AG04450 (cell line): ENCODE measurements around the gene KCNJ9. TPM values are rescaled to one million over a fixed set of nuclear protein-coding genes. Genes with fewer than 3 reads are reported as not detected.

ENCODE experiments used
- CTCF ChIA-PET: fragments of 300-600, 350-600 bp; formaldehyde crosslinking; extraction: SDS; loops from one replicate; lab custom pipeline; 2022; ENCODE audit warnings: antibody characterized with exemption, inconsistent platforms; lab: Charles Lee
- POLR2A ChIA-PET: fragments of 350-600 bp; formaldehyde crosslinking; extraction: SDS; loops from one replicate; lab custom pipeline; 2021; ENCODE audit warnings: antibody characterized with exemption, inconsistent platforms; lab: Yijun Ruan, JAX
- DNase-seq: peaks from one replicate; pipeline ENCODE4 v3.0.0-alpha.2; 2011; ENCODE audit warnings: low read depth, low spot score
- H3K27ac ChIP-seq: one replicate; pipeline ENCODE4 v1.5.1; 2012; ENCODE audit warnings: low read depth, low read length, control low read depth
- H3K27me3 ChIP-seq: one replicate; pipeline ENCODE4 v1.6.0; 2012; ENCODE audit warnings: low read length; ENCODE audit not compliant: control insufficient read depth, insufficient read depth
- H3K4me3 ChIP-seq: 2 replicates; pipeline ENCODE4 v1.5.1; 2011; ENCODE audit warnings: mild to moderate bottlenecking, low read depth, low read length, control low read depth
- H3K9me3 ChIP-seq: 2 replicates; pipeline ENCODE4 v1.5.1; 2012; ENCODE audit warnings: low read length; ENCODE audit not compliant: control insufficient read depth, insufficient read depth
- CTCF ChIP-seq: IDR thresholded peaks from 2 replicates; pipeline ENCODE4 v1.5.1; 2011; ENCODE audit warnings: low read depth, low read length, control low read depth, inconsistent platforms
- polyA minus RNA-seq: library from RNA; depleted of rRNA, polyadenylated mRNA; stranded (reverse); fragments of >200 nt; gene quantifications from 2 replicates; pipeline ENCODE4 v1.2.3, GENCODE V29; 2011; rRNA and poly(A)+ RNA removed
- polyA plus RNA-seq: library from polyadenylated mRNA; depleted of rRNA; stranded (reverse); fragments of >200 nt; gene quantifications from 2 replicates; pipeline ENCODE4 v1.2.3, GENCODE V29; 2011; rRNA removed

Gene KCNJ9
- polyA plus RNA-seq (not detected in 2 replicates), polyA minus RNA-seq (not detected in 2 replicates)

GRCh38 chr1:160081261-160081936 lies at the start of gene KCNJ9:
Gene KCNJ9 (plus strand): TSS chr1:160081538. CDS start chr1:160084031, 2,493 bp downstream.
- peaks cover 5% of the 10 kb centered on the region; the same call in 1 of the 2 replicates for H3K9me3 ChIP-seq
- H3K27ac ChIP-seq = no peak within 1 kb of the TSS
- no peak for TF ChIP-seq CTCF
- ChIA-PET CTCF (interaction anchor here (0.6 to 6.7 kb wide), 11 partner anchors 28 to 640 kb away, joined by 3 to 57 read pairs (median 4); no protein-coding TSS in a partner anchor), POLR2A (no interaction called here)
- H3K27me3 ChIP-seq = peaks cover 62% of the 10 kb centered on the region
- no peak for DNase-seq
- no peak within 1 kb of the TSS for H3K4me3 ChIP-seq

GRCh38 chr1:160032165-160032820 lies 49.0 kb upstream of the KCNJ9 start:
- ChIA-PET CTCF (interaction anchor here (0.7 to 5.8 kb wide), 3 partner anchors 14 to 53 kb away, joined by 3 to 61 read pairs (median 27); no protein-coding TSS in a partner anchor), POLR2A (no interaction called here)
- Histone ChIP-seq H3K27me3 (peaks cover 5% of the 10 kb centered on the region), H3K27ac (no peak overlapping the region), H3K9me3 (no peaks in the 10 kb centered on the region), H3K4me3 (peak overlapping the region; percentile 94)
- no peak for TF ChIP-seq CTCF
- DNase-seq = no peak

- ChIA-PET CTCF (interaction anchor here (0.6 to 1.0 kb wide), 3 partner anchors 9 to 908 kb away, joined by 3 read pairs; no protein-coding TSS in a partner anchor), POLR2A (no interaction called here)
- Histone ChIP-seq H3K27ac (no peak overlapping the region), H3K27me3 (peaks cover 23% of the 10 kb centered on the region), H3K9me3 (no peaks in the 10 kb centered on the region), H3K4me3 (no peak overlapping the region)
- DNase-seq = no peak
- no peak for TF ChIP-seq CTCF
Measured at GRCh38 chr1:160040476-160040875, 40.9 kb upstream of the KCNJ9 start.

- TF ChIP-seq CTCF = no peak
- DNase-seq = no peak
- POLR2A ChIA-PET = no interaction called here
Measured at GRCh38 chr1:160043543-160043942, 37.8 kb upstream of the KCNJ9 start.

More at GRCh38 chr1:160043543-160043942, 37.8 kb upstream of the KCNJ9 start:
- CTCF ChIA-PET = interaction anchor here (0.7 to 0.9 kb wide), 3 partner anchors 38 to 176 kb away, joined by 3 to 4 read pairs (median 3); partner anchors contain the start of gene IGSF8
- Histone ChIP-seq H3K27me3 (peaks cover 40% of the 10 kb centered on the region), H3K4me3 (no peak overlapping the region), H3K27ac (no peak overlapping the region), H3K9me3 (no peaks in the 10 kb centered on the region)
